Measurements from ENCODE around the gene TBCEL.
A peak's percentile ranks its signal among the peaks of the same experiment; 100 is the strongest.

TBCEL gene

DNA sequence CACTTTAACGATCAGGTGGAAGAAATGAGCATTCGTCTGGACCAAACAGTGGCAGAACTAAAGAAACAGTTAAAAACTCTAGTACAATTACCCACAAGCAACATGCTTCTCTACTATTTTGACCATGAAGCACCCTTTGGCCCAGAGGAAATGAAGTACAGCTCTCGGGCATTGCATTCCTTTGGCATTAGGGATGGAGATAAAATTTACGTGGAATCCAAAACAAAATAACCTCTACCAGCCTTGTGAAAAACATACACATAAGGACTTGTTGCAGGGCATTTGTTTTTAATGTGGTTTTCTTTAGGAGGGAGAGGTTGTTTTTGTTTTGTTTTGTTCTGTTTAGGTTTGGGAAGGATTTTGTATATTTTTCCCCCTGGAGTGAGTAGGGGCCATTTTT, 63.0 kb downstream of the TBCEL start:
- H3K9ac ChIP-seq (ENCODE audit: low read depth, low read length) = no peak overlapping the region
- no peaks in the 10 kb centered on the region for H3K27me3 ChIP-seq (ENCODE audit: control insufficient read depth, insufficient read depth, low read length)
- no peaks in the 10 kb centered on the region for H3K9me3 ChIP-seq (ENCODE audit: control insufficient read depth, insufficient read depth, low read length)
- peaks cover 20% of the 10 kb centered on the region for H3K36me3 ChIP-seq (ENCODE audit: control insufficient read depth, insufficient read depth, low read length)
- no peak overlapping the region for H3K4me3 ChIP-seq (ENCODE audit: low read depth, low read length)
- no peak overlapping the region for H3K27ac ChIP-seq (ENCODE audit: low read depth, low read length)
- H3K4me1 ChIP-seq (ENCODE audit: control insufficient read depth, insufficient read depth, low read length) = no peaks in the 10 kb centered on the region

DNA sequence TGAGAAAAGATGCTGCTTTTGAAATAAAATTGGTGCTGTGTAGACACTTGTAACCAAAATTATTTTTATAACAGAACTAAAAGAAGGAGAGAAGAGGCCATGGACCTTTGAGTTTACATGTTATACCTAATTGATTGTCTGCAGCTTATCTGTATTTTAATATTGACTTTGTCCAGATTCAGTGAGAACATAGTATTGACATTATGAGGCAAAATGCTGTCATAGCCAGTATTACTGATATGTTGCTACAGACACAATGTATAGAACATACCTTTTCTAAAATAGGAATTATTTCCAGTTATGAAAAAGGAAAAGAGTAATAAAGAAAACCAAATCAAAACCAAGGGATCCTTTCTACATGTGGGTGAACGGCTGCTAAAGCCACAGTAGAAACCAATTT, 65.7 kb downstream of the TBCEL start:
- no peak overlapping the region for H3K4me3 ChIP-seq (ENCODE audit: low read depth, low read length)
- H3K27ac ChIP-seq (ENCODE audit: low read depth, low read length) = no peak overlapping the region
- no peaks in the 10 kb centered on the region for H3K27me3 ChIP-seq (ENCODE audit: control insufficient read depth, insufficient read depth, low read length)
- no peaks in the 10 kb centered on the region for H3K9me3 ChIP-seq (ENCODE audit: control insufficient read depth, insufficient read depth, low read length)
- no peak overlapping the region for H3K9ac ChIP-seq (ENCODE audit: low read depth, low read length)
- no peaks in the 10 kb centered on the region for H3K4me1 ChIP-seq (ENCODE audit: control insufficient read depth, insufficient read depth, low read length)
- peaks cover 20% of the 10 kb centered on the region for H3K36me3 ChIP-seq (ENCODE audit: control insufficient read depth, insufficient read depth, low read length)

DNA sequence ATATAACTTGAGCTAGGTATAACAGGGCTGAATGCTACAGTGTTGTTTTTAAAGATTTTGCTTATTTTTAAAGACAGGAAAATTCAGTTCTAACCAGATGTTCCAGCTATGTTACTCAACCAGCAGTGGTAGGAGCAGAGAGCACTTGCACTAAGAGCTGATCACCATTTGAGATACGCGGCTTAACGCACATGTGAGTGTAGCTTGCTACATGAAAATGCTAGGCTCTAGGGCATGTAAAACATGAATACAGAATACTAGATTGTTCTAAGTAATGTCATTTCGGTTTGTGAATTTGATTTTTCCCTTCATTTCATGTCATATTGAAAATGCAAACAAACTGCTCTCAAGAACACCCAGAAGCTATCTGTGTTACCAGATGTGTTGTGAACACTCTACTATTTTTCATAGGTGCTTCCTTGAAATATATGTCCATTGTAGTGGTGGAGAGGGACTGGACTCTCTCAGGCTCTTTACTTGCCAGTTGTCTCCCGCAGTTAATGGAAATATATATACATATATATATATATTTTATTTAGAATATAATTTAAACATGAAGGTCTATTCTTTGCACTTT, 66.3 kb downstream of the TBCEL start:
- Histone ChIP-seq H3K36me3 (ENCODE audit: control insufficient read depth, insufficient read depth, low read length) (peaks cover 20% of the 10 kb centered on the region), H3K27ac (ENCODE audit: low read depth, low read length) (no peak overlapping the region), H3K4me3 (ENCODE audit: low read depth, low read length) (no peak overlapping the region)

DNA sequence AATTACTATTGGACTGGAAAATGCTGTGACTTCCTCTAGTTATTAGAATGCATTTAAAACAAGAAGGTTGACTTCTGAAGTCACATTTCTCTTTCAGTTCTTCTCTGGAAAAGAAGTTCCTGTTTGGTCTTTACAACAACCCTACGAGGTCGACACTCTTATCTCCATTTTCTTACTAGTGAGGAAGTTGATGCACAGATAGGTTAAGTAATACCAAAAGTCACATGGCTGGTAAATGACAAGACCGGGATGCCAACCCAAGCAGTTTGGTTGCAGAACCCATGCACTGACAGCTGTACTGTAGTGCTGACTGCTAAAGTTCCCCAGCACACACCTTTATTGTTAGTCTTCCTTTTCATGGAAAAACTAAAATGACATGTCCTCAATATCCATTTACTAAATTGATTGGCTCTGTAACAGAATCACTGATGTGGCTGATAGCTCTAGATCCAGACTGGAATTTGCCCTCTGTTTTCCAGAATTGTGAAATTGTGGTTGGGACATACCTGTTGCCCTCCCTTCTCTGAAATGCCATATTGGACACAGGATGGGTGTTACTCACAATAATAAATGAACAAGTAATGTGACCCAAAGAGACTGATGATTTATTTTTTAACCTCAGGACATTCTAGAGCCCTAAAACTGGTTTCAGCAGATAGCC, 67.7 kb downstream of the TBCEL start:
- Histone ChIP-seq H3K36me3 (ENCODE audit: control insufficient read depth, insufficient read depth, low read length) (peaks cover 18% of the 10 kb centered on the region), H3K4me3 (ENCODE audit: low read depth, low read length) (no peak overlapping the region), H3K27me3 (ENCODE audit: control insufficient read depth, insufficient read depth, low read length) (no peaks in the 10 kb centered on the region), H3K27ac (ENCODE audit: low read depth, low read length) (no peak overlapping the region), H3K9me3 (ENCODE audit: control insufficient read depth, insufficient read depth, low read length) (no peaks in the 10 kb centered on the region), H3K9ac (ENCODE audit: low read depth, low read length) (no peak overlapping the region), H3K4me1 (ENCODE audit: control insufficient read depth, insufficient read depth, low read length) (no peaks in the 10 kb centered on the region)

More for the DNA sequence above, 66.3 kb downstream of the TBCEL start:
- Histone ChIP-seq H3K9ac (ENCODE audit: low read depth, low read length) (no peak overlapping the region), H3K4me1 (ENCODE audit: control insufficient read depth, insufficient read depth, low read length) (no peaks in the 10 kb centered on the region), H3K27me3 (ENCODE audit: control insufficient read depth, insufficient read depth, low read length) (no peaks in the 10 kb centered on the region), H3K9me3 (ENCODE audit: control insufficient read depth, insufficient read depth, low read length) (no peaks in the 10 kb centered on the region)

DNA sequence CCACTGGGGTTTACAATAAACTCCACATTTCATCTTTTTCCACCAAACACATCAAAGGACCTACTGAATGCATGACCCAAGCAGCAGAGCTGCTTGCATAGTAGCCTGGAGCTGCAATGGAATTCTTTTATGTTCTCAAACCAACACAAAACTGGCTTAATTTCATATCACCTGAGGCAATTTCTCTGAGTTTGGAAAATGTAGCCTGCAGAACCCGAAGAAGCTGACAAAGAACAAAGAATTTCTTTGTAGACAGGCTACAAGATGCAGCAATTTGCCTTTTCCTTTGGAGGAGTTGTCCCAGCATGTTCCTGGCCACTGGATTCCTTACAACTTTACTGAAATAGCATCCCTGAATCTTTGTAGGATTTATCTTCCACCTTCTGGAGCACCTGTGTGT, 71.7 kb downstream of the TBCEL start:
- Histone ChIP-seq H3K36me3 (ENCODE audit: control insufficient read depth, insufficient read depth, low read length) (no peaks in the 10 kb centered on the region), H3K9ac (ENCODE audit: low read depth, low read length) (no peak overlapping the region), H3K4me3 (ENCODE audit: low read depth, low read length) (no peak overlapping the region), H3K27me3 (ENCODE audit: control insufficient read depth, insufficient read depth, low read length) (no peaks in the 10 kb centered on the region), H3K9me3 (ENCODE audit: control insufficient read depth, insufficient read depth, low read length) (no peaks in the 10 kb centered on the region), H3K27ac (ENCODE audit: low read depth, low read length) (no peak overlapping the region), H3K4me1 (ENCODE audit: control insufficient read depth, insufficient read depth, low read length) (peaks cover 10% of the 10 kb centered on the region)

DNA sequence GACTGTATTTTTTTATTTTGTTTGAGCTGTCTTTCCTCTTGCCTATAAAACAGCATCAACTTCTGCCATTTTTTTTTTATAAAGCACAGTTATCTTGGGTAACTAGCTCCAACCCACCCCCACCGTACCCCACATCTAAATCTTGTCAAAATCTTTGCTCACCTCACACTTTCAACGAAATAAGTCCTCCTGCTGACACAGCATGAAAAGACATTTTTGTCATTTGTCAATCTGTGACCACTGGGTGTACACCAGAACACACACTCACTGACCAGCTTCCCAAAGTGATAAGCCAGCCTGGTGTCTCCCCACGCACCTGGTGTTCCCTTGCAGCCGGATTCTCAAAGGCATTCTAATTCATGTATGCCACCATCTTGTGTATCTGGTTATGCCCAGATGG, 75.5 kb downstream of the TBCEL start:
- Histone ChIP-seq H3K36me3 (ENCODE audit: control insufficient read depth, insufficient read depth, low read length) (no peaks in the 10 kb centered on the region), H3K4me3 (ENCODE audit: low read depth, low read length) (no peak overlapping the region)

DNA sequence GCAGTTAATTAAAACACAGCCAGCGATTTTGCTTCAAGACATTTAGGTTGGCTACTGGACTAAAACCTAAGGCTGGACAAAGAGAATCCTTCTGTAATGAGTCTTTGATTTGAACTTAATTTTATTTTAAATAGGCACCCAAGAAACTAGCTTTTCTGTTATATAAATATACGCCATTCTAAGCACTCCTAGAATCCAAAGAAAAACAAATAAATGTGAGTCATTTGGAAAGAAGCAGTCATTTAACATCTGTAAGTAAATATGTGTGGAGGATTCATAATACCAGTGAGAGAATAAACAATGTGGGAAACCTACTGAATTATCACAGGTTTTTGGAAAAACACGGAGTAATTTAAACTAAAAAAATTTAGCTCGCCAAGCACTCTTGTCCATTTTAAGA, 76.0 kb downstream of the TBCEL start:
- peaks cover 29% of the 10 kb centered on the region for H3K4me1 ChIP-seq (ENCODE audit: control insufficient read depth, insufficient read depth, low read length)
- no peak overlapping the region for H3K27ac ChIP-seq (ENCODE audit: low read depth, low read length)
- no peak overlapping the region for H3K9ac ChIP-seq (ENCODE audit: low read depth, low read length)
- H3K9me3 ChIP-seq (ENCODE audit: control insufficient read depth, insufficient read depth, low read length) = no peaks in the 10 kb centered on the region
- no peak overlapping the region for H3K4me3 ChIP-seq (ENCODE audit: low read depth, low read length)
- no peaks in the 10 kb centered on the region for H3K27me3 ChIP-seq (ENCODE audit: control insufficient read depth, insufficient read depth, low read length)
- no peaks in the 10 kb centered on the region for H3K36me3 ChIP-seq (ENCODE audit: control insufficient read depth, insufficient read depth, low read length)

More for the DNA sequence above, 75.5 kb downstream of the TBCEL start:
- Histone ChIP-seq H3K4me1 (ENCODE audit: control insufficient read depth, insufficient read depth, low read length) (peaks cover 29% of the 10 kb centered on the region), H3K27me3 (ENCODE audit: control insufficient read depth, insufficient read depth, low read length) (no peaks in the 10 kb centered on the region), H3K9ac (ENCODE audit: low read depth, low read length) (no peak overlapping the region), H3K9me3 (ENCODE audit: control insufficient read depth, insufficient read depth, low read length) (no peaks in the 10 kb centered on the region), H3K27ac (ENCODE audit: low read depth, low read length) (no peak overlapping the region)

DNA sequence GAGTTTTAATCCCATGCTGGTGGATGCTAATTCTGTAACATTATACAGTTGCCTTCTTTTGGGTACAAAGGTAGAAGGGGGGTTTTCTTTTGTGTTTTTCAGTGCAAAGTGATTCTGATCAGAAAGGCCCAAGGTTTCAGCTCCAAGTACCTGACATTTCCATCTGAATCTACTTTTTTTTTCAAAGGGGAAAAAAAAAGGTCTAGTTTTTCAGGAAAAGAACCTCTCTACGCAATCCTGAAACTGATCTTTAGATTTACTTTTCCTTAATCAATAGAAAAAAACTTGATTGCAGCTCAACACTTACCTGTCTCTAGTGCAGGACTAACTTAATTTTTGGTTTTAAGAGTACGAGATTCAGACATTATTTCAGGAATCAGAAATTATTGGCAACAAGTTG, 77.0 kb downstream of the TBCEL start, which contains the start of gene TECTA:
Gene TECTA (plus strand): TSS at position 301 of the 400 bp plus-strand sequence. CDS start 1,423 bp downstream, outside the sequence.
- H3K9ac ChIP-seq (ENCODE audit: low read depth, low read length) = no peak within 1 kb of the TSS
- H3K9me3 ChIP-seq (ENCODE audit: control insufficient read depth, insufficient read depth, low read length) = no peaks in the 10 kb centered on the region
- peak within 1 kb of the TSS; percentile 31 for H3K27ac ChIP-seq (ENCODE audit: low read depth, low read length)
- H3K27me3 ChIP-seq (ENCODE audit: control insufficient read depth, insufficient read depth, low read length) = no peaks in the 10 kb centered on the region
- H3K4me3 ChIP-seq (ENCODE audit: low read depth, low read length) = peak within 1 kb of the TSS; percentile 4; the same call in 1 of the 2 replicates
- no peaks in the 10 kb centered on the region for H3K36me3 ChIP-seq (ENCODE audit: control insufficient read depth, insufficient read depth, low read length)
- peaks cover 29% of the 10 kb centered on the region for H3K4me1 ChIP-seq (ENCODE audit: control insufficient read depth, insufficient read depth, low read length)

DNA sequence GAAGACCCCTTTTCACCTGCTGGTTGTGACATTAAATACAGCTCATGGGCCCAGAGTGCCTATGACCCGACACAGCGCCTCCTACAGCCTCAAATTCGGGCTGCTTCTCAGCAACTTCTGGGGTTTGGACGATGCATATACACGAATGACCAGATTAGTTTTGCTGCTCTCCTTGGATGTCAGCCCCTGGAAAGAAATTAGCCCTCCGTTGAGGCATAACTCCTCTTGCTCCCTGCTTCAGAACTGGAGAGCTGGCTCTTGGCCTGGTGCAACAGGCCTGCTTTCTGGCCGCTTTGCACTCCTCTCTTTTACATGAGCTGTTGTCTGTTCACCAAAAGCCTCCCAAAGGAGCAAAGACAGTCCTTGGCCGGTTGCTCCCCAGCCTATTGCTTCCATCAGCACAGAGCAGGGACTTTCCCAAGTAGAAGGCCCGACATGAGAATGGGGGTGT, 80.4 kb downstream of the TBCEL start:
- Histone ChIP-seq H3K9me3 (ENCODE audit: control insufficient read depth, insufficient read depth, low read length) (no peaks in the 10 kb centered on the region), H3K4me1 (ENCODE audit: control insufficient read depth, insufficient read depth, low read length) (peaks cover 29% of the 10 kb centered on the region), H3K27me3 (ENCODE audit: control insufficient read depth, insufficient read depth, low read length) (no peaks in the 10 kb centered on the region), H3K4me3 (ENCODE audit: low read depth, low read length) (no peak overlapping the region), H3K9ac (ENCODE audit: low read depth, low read length) (no peak overlapping the region), H3K36me3 (ENCODE audit: control insufficient read depth, insufficient read depth, low read length) (no peaks in the 10 kb centered on the region), H3K27ac (ENCODE audit: low read depth, low read length) (no peak overlapping the region)

DNA sequence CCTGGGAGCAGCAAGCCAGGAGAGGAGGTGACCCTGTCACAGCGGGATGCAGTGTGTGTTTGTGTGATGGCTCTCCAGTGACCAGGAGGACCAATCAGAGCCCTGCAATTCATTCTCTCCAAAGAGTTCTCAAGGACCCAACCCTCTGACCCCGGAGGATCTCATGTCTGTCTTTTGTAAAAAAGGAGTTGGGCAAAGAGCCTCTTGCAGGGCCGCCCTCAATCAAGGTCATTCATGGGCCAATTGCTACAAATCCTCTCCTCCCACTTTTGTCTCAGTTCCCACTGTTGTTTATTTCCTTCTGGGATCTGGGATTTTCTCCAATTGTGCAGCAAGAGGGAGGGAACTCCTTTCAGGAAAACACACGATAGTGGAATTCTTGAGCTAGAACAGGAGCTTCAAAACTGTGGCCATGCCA, 81.2 kb downstream of the TBCEL start:
- Histone ChIP-seq H3K4me1 (ENCODE audit: control insufficient read depth, insufficient read depth, low read length) (peaks cover 24% of the 10 kb centered on the region), H3K36me3 (ENCODE audit: control insufficient read depth, insufficient read depth, low read length) (no peaks in the 10 kb centered on the region), H3K27ac (ENCODE audit: low read depth, low read length) (no peak overlapping the region), H3K9me3 (ENCODE audit: control insufficient read depth, insufficient read depth, low read length) (no peaks in the 10 kb centered on the region), H3K9ac (ENCODE audit: low read depth, low read length) (no peak overlapping the region), H3K27me3 (ENCODE audit: control insufficient read depth, insufficient read depth, low read length) (no peaks in the 10 kb centered on the region), H3K4me3 (ENCODE audit: low read depth, low read length) (no peak overlapping the region)

DNA sequence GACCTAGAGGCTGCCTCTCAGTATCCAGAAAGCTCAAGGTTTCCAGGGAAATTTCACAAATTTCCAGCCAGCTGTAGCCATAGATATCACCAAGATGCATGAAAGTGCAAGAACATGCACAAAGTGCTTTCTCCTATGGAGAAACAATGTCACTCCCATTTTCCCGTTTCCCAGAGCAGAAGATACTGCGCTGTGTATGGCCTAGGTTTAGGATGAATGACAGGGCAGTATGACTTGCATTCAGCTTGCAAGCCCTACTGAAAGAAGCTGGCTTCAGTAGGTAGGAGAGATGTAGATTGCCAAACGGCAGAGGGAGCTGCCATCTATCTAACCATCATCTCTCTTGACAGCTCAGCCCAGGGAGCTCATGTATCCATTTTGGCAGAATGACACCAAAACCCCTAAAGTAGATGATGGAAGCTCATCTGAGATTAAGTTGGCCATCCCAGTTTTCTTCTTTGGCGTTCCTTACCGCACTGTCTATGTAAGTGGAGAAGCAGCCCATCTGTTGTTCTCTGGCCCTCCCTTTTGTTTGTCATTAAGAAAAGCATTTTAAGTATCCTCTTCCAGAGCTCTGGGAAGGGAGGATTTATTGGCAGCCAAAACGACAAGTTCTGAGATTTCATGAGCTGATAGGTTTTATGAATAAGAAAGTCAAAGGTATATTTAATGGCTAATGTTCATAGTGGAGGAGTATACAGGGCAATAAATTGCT, 81.7 kb downstream of the TBCEL start:
- no peaks in the 10 kb centered on the region for H3K36me3 ChIP-seq (ENCODE audit: control insufficient read depth, insufficient read depth, low read length)
- no peaks in the 10 kb centered on the region for H3K27me3 ChIP-seq (ENCODE audit: control insufficient read depth, insufficient read depth, low read length)
- no peak overlapping the region for H3K27ac ChIP-seq (ENCODE audit: low read depth, low read length)
- H3K9ac ChIP-seq (ENCODE audit: low read depth, low read length) = no peak overlapping the region
- H3K4me1 ChIP-seq (ENCODE audit: control insufficient read depth, insufficient read depth, low read length) = peaks cover 18% of the 10 kb centered on the region
- no peaks in the 10 kb centered on the region for H3K9me3 ChIP-seq (ENCODE audit: control insufficient read depth, insufficient read depth, low read length)
- H3K4me3 ChIP-seq (ENCODE audit: low read depth, low read length) = no peak overlapping the region

Measured in HUES48 (cell line).